Lung (tissue), 12 donors: ENCODE measurements around the gene DGKB. TPM values are rescaled to one million over a fixed set of nuclear protein-coding genes. Genes with fewer than 3 reads are reported as not detected.

Source experiments
- ATAC-seq: fragments of 200-7000 bp; cut with Tn5 transposase; one replicate; pipeline ENCODE4 v1.9.1; 2020; ENCODE audit warnings: moderate number of reproducible peaks; ENCODE audit not compliant: insufficient read depth, low FRiP score
- DNase-seq, 3 donors: peaks; one replicate each; pipeline ENCODE4 v3.0.0-alpha.2; 2013 to 2017
- H3K27ac ChIP-seq, 2 donors: one replicate each; pipeline ENCODE4 v1.5.1; 2013; ENCODE audit warnings: mild to moderate bottlenecking in 2 of 2, moderate library complexity in 2 of 2, control low read depth in 1 of 2, inconsistent platforms in 1 of 2, low read depth in 1 of 2, low read length in 1 of 2
- H3K27me3 ChIP-seq, 3 donors: one replicate each; pipeline ENCODE4 v1.5.1; 2013; ENCODE audit warnings: low read length in 2 of 3; ENCODE audit not compliant: control insufficient read depth in 3 of 3, insufficient read depth in 3 of 3
- H3K36me3 ChIP-seq, 4 donors: one replicate each; pipeline ENCODE4 v1.5.1; 2013; ENCODE audit warnings: low read length in 4 of 4, mild to moderate bottlenecking in 1 of 4, moderate library complexity in 1 of 4; ENCODE audit not compliant: control insufficient read depth in 4 of 4, insufficient read depth in 4 of 4
- H3K4me1 ChIP-seq, 5 donors: one replicate each; pipeline ENCODE4 v1.5.1; 2013; ENCODE audit warnings: low read length in 5 of 5, mild to moderate bottlenecking in 2 of 5, moderate library complexity in 1 of 5; ENCODE audit not compliant: control insufficient read depth in 5 of 5, insufficient read depth in 5 of 5
- H3K4me3 ChIP-seq: one replicate; pipeline ENCODE4 v1.5.1; 2013; ENCODE audit warnings: mild to moderate bottlenecking, control low read depth, moderate library complexity
- H3K9ac ChIP-seq, 2 donors: one replicate each; pipeline ENCODE4 v1.5.1; 2013; ENCODE audit warnings: low read length in 2 of 2, control low read depth in 1 of 2; ENCODE audit not compliant: insufficient read depth in 1 of 2
- H3K9me3 ChIP-seq, 4 donors: one replicate each; pipeline ENCODE4 v1.5.1; 2013; ENCODE audit warnings: low read length in 3 of 4, mild to moderate bottlenecking in 1 of 4, moderate library complexity in 1 of 4; ENCODE audit not compliant: control insufficient read depth in 4 of 4, insufficient read depth in 3 of 4
- WGBS, 2 donors: extraction: QIAGEN DNeasy Blood & Tissue Kit; methylation state at CpG; one replicate each; pipeline ENCODE4 v1.1.7; 2013; 5-methylcytosine and 5-hydroxymethylcytosine counted together
- polyA plus RNA-seq, 2 donors: library from polyadenylated mRNA; stranded (reverse); fragments of 200-250 nt; gene quantifications; one replicate each; pipeline ENCODE4 v1.2.1, GENCODE V29; 2013
- total RNA-seq, 2 donors: library from RNA; depleted of rRNA in 1 of 2; stranded (reverse); fragments of >200 nt in 1 of 2; gene quantifications; one replicate each; pipeline ENCODE4 v1.2.1, GENCODE V29; 2014 to 2021
- TF ChIP-seq, protein P1 (sequence below): IDR thresholded peaks from 2 replicates; pipeline ENCODE4 v1.5.1; 2012; ENCODE audit warnings: mild to moderate bottlenecking; ENCODE audit errors: control extremely low read depth, extremely low read depth
- donor health status: control.
- donor health status: control.
- donor health status: Bipolar disorder and iron deficiency.
- donor health status: healthy.
- donor health status: DM: yes; HTN: yes; CAD: no.

The DGKB gene
- total and polyA plus RNA-seq, 4 donors, result under 0.01 to 0.57 (median 0.06) TPM; not detected in 1

DNA sequence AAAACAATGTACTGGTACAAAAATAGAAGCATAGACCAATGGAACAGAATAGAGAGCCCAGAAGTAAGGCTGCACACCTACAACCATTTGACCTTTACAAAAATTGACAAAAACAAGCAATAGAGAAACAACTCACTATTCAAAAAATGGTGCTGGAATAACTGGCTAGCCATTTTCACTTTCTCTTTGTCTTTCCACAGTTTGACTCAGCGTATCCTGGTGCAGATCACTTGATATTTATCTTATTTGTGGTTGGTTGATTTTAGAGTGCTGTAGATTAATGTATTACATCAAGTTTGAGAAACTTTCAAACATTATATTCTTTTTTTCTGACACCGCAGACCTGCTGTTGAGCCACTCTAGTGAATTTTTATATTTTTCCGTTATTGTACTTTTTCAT is 381.4 kb downstream of the DGKB start:
- H3K9ac ChIP-seq, result no peak overlapping the region
- no peak overlapping the region for H3K27ac ChIP-seq
- no peak overlapping the region for H3K4me3 ChIP-seq
- no peaks in the 10 kb centered on the region for H3K27me3 ChIP-seq
- 89 to 91% methylated on average over 3 of the region's 3 CpGs for WGBS, 2 donors
- no peaks in the 10 kb centered on the region for H3K9me3 ChIP-seq
- DNase-seq (no peak), ATAC-seq (no peak)
- no peaks in the 10 kb centered on the region for H3K4me1 ChIP-seq
- TF ChIP-seq, protein P1, sequence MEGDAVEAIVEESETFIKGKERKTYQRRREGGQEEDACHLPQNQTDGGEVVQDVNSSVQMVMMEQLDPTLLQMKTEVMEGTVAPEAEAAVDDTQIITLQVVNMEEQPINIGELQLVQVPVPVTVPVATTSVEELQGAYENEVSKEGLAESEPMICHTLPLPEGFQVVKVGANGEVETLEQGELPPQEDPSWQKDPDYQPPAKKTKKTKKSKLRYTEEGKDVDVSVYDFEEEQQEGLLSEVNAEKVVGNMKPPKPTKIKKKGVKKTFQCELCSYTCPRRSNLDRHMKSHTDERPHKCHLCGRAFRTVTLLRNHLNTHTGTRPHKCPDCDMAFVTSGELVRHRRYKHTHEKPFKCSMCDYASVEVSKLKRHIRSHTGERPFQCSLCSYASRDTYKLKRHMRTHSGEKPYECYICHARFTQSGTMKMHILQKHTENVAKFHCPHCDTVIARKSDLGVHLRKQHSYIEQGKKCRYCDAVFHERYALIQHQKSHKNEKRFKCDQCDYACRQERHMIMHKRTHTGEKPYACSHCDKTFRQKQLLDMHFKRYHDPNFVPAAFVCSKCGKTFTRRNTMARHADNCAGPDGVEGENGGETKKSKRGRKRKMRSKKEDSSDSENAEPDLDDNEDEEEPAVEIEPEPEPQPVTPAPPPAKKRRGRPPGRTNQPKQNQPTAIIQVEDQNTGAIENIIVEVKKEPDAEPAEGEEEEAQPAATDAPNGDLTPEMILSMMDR, result no peak
- no peaks in the 10 kb centered on the region for H3K36me3 ChIP-seq

DNA sequence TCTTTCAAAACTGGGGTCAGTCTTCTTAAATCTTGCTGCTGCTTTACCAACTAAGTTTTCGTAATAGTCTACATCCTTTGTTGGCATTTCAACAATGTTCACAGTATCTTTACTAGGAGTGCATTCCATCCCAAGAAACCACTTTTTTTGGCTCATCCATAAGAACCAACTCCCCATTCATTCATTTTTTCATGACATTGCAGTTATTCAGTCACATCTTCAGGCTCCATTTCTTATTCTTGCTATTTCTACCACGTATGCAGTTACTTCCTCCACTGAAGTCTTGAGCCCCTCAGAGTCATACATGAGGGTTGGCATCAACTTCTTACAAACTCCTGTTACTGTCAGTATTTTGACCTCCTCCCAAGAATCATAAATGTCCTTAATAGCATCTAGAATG is 392.3 kb downstream of the DGKB start:
- Histone ChIP-seq H3K27me3 (no peaks in the 10 kb centered on the region), H3K9ac (no peak overlapping the region), H3K36me3 (no peaks in the 10 kb centered on the region), H3K9me3 (peaks cover 0 to 4% (median 0%) of the 10 kb centered on the region in 4 donors), H3K4me1 (no peaks in the 10 kb centered on the region), H3K27ac (no peak overlapping the region), H3K4me3 (no peak overlapping the region)
- DNase-seq (no peak), ATAC-seq (no peak)
- TF ChIP-seq, protein P1, result no peak
- WGBS, 2 donors, result 85% methylated on average over 2 of the region's 2 CpGs

DNA sequence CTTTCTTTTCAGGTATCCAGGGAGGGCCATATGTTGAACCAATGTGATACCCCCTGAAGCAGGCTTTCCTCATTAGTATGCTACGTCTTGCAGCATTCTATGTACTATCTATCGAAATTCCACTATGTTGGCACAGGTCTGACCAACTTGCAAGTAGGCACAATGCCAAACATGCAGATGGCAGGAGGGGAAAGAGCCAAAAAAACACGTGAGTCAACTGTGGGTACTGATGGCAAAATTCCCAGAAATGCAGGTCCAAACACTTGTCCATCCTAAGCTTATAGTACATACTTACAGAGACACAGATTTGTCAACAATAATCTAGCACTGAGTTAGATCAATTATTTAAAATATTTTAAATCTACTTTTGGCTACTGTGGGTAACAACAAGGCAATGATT is 394.9 kb downstream of the DGKB start:
- TF ChIP-seq, protein P1, result no peak
- ATAC-seq (no peak), DNase-seq (no peak)
- Histone ChIP-seq H3K27me3 (no peaks in the 10 kb centered on the region), H3K27ac (no peak overlapping the region), H3K9me3 (peaks cover 0 to 4% (median 0%) of the 10 kb centered on the region in 4 donors), H3K9ac (no peak overlapping the region), H3K4me3 (no peak overlapping the region), H3K36me3 (no peaks in the 10 kb centered on the region), H3K4me1 (no peaks in the 10 kb centered on the region)
- WGBS, 2 donors, result 37 to 45% methylated on average over 3 of the region's 3 CpGs

DNA sequence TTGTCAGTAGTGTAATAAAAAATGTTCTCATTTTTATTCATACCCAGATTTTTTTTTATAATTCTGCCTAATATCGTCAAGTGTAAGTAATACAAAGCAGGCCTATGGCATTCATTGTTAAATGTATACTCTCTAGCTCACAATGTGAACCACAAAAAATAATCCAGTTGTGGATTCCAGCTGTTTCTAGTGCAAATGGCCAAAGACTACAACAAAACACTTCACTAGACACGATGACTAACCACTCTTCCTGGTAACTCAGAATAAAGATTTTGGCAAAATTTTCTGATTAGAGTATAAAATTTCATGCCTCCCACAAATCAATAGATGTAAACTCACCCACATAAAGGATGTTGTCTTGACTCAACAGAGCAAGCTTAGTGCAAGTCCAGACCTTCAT is 396.6 kb downstream of the DGKB start:
- DNase-seq, result no peak
- no peak for ATAC-seq
- H3K27me3 ChIP-seq, result no peaks in the 10 kb centered on the region
- H3K9me3 ChIP-seq, result no peaks in the 10 kb centered on the region
- no peak overlapping the region for H3K27ac ChIP-seq
- H3K4me3 ChIP-seq, result no peak overlapping the region
- TF ChIP-seq, protein P1, result no peak
- 88% methylated on average over 2 of the region's 2 CpGs for WGBS, 2 donors
- no peak overlapping the region for H3K9ac ChIP-seq
- H3K36me3 ChIP-seq, result no peaks in the 10 kb centered on the region
- H3K4me1 ChIP-seq, result no peaks in the 10 kb centered on the region
